Measurements from ENCODE around the gene SLC39A5. TPM values are rescaled to one million over a fixed set of nuclear protein-coding genes. Genes with fewer than 3 reads are reported as not detected.
A peak's percentile ranks its signal among the peaks of the same experiment; 100 is the strongest.

The SLC39A5 gene
- total and polyA plus RNA-seq, 2 of the 13 experiments (the other 11 are each of a cell fraction or from before 2014, with no cell fraction given) = 59.7 to 101 TPM

GRCh38 chr12:56221757-56222530, 7.9 kb upstream of the SLC39A5 start, which contains the start of gene RNF41 (continued):
- TF ChIP-seq, protein P1, sequence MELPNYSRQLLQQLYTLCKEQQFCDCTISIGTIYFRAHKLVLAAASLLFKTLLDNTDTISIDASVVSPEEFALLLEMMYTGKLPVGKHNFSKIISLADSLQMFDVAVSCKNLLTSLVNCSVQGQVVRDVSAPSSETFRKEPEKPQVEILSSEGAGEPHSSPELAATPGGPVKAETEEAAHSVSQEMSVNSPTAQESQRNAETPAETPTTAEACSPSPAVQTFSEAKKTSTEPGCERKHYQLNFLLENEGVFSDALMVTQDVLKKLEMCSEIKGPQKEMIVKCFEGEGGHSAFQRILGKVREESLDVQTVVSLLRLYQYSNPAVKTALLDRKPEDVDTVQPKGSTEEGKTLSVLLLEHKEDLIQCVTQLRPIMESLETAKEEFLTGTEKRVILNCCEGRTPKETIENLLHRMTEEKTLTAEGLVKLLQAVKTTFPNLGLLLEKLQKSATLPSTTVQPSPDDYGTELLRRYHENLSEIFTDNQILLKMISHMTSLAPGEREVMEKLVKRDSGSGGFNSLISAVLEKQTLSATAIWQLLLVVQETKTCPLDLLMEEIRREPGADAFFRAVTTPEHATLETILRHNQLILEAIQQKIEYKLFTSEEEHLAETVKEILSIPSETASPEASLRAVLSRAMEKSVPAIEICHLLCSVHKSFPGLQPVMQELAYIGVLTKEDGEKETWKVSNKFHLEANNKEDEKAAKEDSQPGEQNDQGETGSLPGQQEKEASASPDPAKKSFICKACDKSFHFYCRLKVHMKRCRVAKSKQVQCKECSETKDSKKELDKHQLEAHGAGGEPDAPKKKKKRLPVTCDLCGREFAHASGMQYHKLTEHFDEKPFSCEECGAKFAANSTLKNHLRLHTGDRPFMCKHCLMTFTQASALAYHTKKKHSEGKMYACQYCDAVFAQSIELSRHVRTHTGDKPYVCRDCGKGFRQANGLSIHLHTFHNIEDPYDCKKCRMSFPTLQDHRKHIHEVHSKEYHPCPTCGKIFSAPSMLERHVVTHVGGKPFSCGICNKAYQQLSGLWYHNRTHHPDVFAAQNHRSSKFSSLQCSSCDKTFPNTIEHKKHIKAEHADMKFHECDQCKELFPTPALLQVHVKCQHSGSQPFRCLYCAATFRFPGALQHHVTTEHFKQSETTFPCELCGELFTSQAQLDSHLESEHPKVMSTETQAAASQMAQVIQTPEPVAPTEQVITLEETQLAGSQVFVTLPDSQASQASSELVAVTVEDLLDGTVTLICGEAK (IDR thresholded peaks at IDR 0.05) = no peak
- TF ChIP-seq, protein P1 (CRISPR knock-in tag; IDR thresholded peaks at IDR 0.05) = peak; percentile 73; the same call in 1 of the 2 replicates
- 0 out of 2 replicates have a peak, but pooled peaks have one; percentile 44 for TF ChIP-seq NCOR1 (IDR thresholded peaks at IDR 0.05; ENCODE audit: borderline replicate concordance, low read length)
- TF ChIP-seq EEA1 (CRISPR knock-in tag; IDR thresholded peaks at IDR 0.05; ENCODE audit: borderline replicate concordance) = 0 out of 2 replicates have a peak, but pooled peaks have one; percentile 19
- no peak for TF ChIP-seq ARHGAP35 (CRISPR knock-in tag; IDR thresholded peaks at IDR 0.05; ENCODE audit: borderline replicate concordance)
- no peak for TF ChIP-seq HNF4A (CRISPR knock-in tag; IDR thresholded peaks at IDR 0.05)
- no peak for TF ChIP-seq ZNF496 (CRISPR knock-in tag; IDR thresholded peaks at IDR 0.05; ENCODE audit: insufficient replicate concordance)
- TF ChIP-seq KLF6 (CRISPR knock-in tag; IDR thresholded peaks at IDR 0.05) = no peak; the same call in 1 of the 2 replicates
- TF ChIP-seq, protein P2, sequence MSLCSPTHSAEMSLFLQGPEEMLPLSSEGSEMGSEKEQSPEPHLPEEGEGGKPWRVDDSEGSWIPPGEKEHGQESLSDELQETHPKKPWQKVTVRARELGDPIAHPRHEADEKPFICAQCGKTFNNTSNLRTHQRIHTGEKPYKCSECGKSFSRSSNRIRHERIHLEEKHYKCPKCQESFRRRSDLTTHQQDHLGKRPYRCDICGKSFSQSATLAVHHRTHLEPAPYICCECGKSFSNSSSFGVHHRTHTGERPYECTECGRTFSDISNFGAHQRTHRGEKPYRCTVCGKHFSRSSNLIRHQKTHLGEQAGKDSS (CRISPR knock-in tag; IDR thresholded peaks at IDR 0.05; ENCODE audit: borderline replicate concordance, low read depth) = peak; percentile 84
- peak; percentile 80 to 85 for TF ChIP-seq POLR2A (IDR thresholded peaks at IDR 0.05; ENCODE audit: insufficient read depth in 1 of 2, low read depth in 2 of 2, low read length in 2 of 2)
- TF ChIP-seq ZNF709 (CRISPR knock-in tag; IDR thresholded peaks at IDR 0.05) = peak; percentile 56; the same call in 1 of the 2 replicates
- TF ChIP-seq U2AF2 (IDR thresholded peaks at IDR 0.05; ENCODE audit: low read depth, low read length) = no peak
- peak; percentile 84 for TF ChIP-seq SKI (IDR thresholded peaks at IDR 0.05; ENCODE audit: partially characterized antibody)
- TF ChIP-seq, protein P3, sequence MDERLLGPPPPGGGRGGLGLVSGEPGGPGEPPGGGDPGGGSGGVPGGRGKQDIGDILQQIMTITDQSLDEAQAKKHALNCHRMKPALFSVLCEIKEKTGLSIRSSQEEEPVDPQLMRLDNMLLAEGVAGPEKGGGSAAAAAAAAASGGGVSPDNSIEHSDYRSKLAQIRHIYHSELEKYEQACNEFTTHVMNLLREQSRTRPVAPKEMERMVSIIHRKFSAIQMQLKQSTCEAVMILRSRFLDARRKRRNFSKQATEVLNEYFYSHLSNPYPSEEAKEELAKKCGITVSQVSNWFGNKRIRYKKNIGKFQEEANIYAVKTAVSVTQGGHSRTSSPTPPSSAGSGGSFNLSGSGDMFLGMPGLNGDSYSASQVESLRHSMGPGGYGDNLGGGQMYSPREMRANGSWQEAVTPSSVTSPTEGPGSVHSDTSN (CRISPR knock-in tag; IDR thresholded peaks at IDR 0.05) = no peak
- TF ChIP-seq ATF1 (CRISPR knock-in tag; IDR thresholded peaks at IDR 0.05) = peak; percentile 85

Measured in HepG2 (cell line).